ENCODE data around the gene ZP1. TPM values are rescaled to one million over a fixed set of nuclear protein-coding genes. Genes with fewer than 3 reads are reported as not detected.

ZP1 gene
- total and polyA plus RNA-seq, 2 of the 13 experiments (the other 11 are each of a cell fraction or from before 2014, with no cell fraction given), result 0.16 TPM; not detected in 1

DNA sequence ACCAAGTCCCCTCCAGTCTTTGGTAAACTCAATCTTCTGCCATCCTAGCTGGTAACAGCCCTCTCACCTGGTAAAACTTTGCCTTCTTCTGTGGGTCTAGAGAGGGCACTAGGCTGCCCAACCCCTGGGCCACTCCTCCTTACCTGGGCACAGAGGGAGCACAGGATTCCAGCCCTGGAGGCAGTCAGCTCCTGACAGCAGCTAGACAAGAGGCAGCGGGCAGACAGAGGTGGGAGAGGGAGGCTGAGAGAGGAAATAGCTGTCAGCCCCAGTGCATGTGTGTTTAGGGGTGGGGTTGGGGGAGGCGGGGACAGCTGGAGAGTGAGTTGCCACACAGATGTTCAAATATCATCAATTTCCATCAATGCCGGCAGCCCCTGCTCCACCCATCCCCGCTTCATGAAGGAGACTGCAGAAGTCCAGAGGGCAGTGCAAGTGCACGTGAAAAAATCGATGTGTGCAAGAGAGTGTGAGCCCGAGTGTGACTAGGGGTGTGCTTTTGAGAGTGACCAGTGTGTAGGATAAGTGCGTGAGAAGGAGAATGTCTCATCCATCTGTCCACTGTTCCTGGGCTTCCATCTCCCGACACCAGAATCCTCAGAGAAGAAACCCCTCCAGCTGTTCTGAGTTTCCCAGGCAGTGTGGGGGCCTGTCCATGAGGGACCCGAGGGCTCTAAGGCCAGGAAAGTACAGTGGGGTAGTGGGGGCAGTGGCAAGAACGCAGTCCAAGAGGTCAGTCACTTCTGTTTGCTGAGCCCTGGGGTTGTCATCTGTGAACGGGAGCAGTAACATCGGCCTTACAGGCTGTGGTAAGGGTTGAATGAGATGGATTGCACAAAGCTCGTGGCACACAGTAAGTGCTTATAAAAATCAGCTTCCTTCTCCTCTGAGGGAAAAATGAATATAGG, 11.4 kb upstream of the ZP1 start, which contains the start of gene PTGDR2 (continued):
- TF ChIP-seq, protein P1, sequence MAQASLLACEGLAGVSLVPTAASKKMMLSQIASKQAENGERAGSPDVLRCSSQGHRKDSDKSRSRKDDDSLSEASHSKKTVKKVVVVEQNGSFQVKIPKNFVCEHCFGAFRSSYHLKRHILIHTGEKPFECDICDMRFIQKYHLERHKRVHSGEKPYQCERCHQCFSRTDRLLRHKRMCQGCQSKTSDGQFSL (CRISPR knock-in tag; IDR thresholded peaks at IDR 0.05), result no peak
- TF ChIP-seq, protein P2, sequence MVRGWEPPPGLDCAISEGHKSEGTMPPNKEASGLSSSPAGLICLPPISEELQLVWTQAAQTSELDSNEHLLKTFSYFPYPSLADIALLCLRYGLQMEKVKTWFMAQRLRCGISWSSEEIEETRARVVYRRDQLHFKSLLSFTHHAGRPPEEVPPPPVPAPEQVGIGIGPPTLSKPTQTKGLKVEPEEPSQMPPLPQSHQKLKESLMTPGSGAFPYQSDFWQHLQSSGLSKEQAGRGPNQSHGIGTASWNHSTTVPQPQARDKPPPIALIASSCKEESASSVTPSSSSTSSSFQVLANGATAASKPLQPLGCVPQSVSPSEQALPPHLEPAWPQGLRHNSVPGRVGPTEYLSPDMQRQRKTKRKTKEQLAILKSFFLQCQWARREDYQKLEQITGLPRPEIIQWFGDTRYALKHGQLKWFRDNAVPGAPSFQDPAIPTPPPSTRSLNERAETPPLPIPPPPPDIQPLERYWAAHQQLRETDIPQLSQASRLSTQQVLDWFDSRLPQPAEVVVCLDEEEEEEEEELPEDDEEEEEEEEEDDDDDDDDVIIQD (CRISPR knock-in tag; IDR thresholded peaks at IDR 0.05; ENCODE audit: low read depth), result 0 out of 2 replicates have a peak, but pooled peaks have one; percentile 33
- TF ChIP-seq MED1 (CRISPR knock-in tag; IDR thresholded peaks at IDR 0.05) (peak; percentile 19; the same call in 1 of the 2 replicates), FOXO1 (CRISPR knock-in tag; IDR thresholded peaks at IDR 0.05) (peak; percentile 40; the same call in 1 of the 2 replicates), TRIM24 (CRISPR knock-in tag; IDR thresholded peaks at IDR 0.05) (peak; percentile 58; the same call in 1 of the 2 replicates), ZSCAN31 (CRISPR knock-in tag; IDR thresholded peaks at IDR 0.05; ENCODE audit: low read depth) (0 out of 2 replicates have a peak, but pooled peaks have one; percentile 21), NR2F6 (IDR thresholded peaks at IDR 0.05) (peak; percentile 77), NR2F6 (CRISPR knock-in tag; IDR thresholded peaks at IDR 0.05) (peak; percentile 40; the same call in 1 of the 2 replicates), RXRA (CRISPR knock-in tag; IDR thresholded peaks at IDR 0.05) (peak; percentile 24; the same call in 1 of the 2 replicates), CAMTA2 (CRISPR knock-in tag; IDR thresholded peaks at IDR 0.05; ENCODE audit: borderline replicate concordance) (no peak), MTF1 (CRISPR knock-in tag; IDR thresholded peaks at IDR 0.05) (no peak), MEF2D (CRISPR knock-in tag; IDR thresholded peaks at IDR 0.05) (no peak), ZNF747 (CRISPR knock-in tag; IDR thresholded peaks at IDR 0.05; ENCODE audit: borderline replicate concordance) (0 out of 2 replicates have a peak, but pooled peaks have one; percentile 33), ZNF446 (CRISPR knock-in tag; IDR thresholded peaks at IDR 0.05) (no peak), ARNT2 (CRISPR knock-in tag; IDR thresholded peaks at IDR 0.05; ENCODE audit: low read depth) (no peak), ZSCAN29 (CRISPR knock-in tag; conservative IDR thresholded peaks at IDR 0.05) (no peak)
- TF ChIP-seq, protein P3, sequence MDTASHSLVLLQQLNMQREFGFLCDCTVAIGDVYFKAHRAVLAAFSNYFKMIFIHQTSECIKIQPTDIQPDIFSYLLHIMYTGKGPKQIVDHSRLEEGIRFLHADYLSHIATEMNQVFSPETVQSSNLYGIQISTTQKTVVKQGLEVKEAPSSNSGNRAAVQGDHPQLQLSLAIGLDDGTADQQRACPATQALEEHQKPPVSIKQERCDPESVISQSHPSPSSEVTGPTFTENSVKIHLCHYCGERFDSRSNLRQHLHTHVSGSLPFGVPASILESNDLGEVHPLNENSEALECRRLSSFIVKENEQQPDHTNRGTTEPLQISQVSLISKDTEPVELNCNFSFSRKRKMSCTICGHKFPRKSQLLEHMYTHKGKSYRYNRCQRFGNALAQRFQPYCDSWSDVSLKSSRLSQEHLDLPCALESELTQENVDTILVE (CRISPR knock-in tag; IDR thresholded peaks at IDR 0.05), result no peak
- TF ChIP-seq, protein P4, sequence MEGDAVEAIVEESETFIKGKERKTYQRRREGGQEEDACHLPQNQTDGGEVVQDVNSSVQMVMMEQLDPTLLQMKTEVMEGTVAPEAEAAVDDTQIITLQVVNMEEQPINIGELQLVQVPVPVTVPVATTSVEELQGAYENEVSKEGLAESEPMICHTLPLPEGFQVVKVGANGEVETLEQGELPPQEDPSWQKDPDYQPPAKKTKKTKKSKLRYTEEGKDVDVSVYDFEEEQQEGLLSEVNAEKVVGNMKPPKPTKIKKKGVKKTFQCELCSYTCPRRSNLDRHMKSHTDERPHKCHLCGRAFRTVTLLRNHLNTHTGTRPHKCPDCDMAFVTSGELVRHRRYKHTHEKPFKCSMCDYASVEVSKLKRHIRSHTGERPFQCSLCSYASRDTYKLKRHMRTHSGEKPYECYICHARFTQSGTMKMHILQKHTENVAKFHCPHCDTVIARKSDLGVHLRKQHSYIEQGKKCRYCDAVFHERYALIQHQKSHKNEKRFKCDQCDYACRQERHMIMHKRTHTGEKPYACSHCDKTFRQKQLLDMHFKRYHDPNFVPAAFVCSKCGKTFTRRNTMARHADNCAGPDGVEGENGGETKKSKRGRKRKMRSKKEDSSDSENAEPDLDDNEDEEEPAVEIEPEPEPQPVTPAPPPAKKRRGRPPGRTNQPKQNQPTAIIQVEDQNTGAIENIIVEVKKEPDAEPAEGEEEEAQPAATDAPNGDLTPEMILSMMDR (CRISPR knock-in tag; IDR thresholded peaks at IDR 0.05), result 0 out of 2 replicates have a peak, but pooled peaks have one; percentile 5
- TF ChIP-seq, protein P5, sequence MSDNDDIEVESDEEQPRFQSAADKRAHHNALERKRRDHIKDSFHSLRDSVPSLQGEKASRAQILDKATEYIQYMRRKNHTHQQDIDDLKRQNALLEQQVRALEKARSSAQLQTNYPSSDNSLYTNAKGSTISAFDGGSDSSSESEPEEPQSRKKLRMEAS (IDR thresholded peaks at IDR 0.05), result 0 out of 2 replicates have a peak, but pooled peaks have one; percentile 32
- TF ChIP-seq, protein P6, sequence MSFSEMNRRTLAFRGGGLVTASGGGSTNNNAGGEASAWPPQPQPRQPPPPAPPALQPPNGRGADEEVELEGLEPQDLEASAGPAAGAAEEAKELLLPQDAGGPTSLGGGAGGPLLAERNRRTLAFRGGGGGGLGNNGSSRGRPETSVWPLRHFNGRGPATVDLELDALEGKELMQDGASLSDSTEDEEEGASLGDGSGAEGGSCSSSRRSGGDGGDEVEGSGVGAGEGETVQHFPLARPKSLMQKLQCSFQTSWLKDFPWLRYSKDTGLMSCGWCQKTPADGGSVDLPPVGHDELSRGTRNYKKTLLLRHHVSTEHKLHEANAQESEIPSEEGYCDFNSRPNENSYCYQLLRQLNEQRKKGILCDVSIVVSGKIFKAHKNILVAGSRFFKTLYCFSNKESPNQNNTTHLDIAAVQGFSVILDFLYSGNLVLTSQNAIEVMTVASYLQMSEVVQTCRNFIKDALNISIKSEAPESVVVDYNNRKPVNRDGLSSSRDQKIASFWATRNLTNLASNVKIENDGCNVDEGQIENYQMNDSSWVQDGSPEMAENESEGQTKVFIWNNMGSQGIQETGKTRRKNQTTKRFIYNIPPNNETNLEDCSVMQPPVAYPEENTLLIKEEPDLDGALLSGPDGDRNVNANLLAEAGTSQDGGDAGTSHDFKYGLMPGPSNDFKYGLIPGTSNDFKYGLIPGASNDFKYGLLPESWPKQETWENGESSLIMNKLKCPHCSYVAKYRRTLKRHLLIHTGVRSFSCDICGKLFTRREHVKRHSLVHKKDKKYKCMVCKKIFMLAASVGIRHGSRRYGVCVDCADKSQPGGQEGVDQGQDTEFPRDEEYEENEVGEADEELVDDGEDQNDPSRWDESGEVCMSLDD (CRISPR knock-in tag; IDR thresholded peaks at IDR 0.05; ENCODE audit: borderline replicate concordance), result 0 out of 2 replicates have a peak, but pooled peaks have one; percentile 53
